HG02938 (cell line): ENCODE results near the gene SNX21.
"Not testable (repeated sequence)": the region's sequence is repeated elsewhere in the genome, so short reads cannot be mapped to it uniquely, and the experiment has no call there.

Experiments
- ATAC-seq: cut with Tn5 transposase; IDR thresholded peaks from one replicate; pipeline ENCODE4 v1.9.1; 2021; ENCODE audit warnings: mild to moderate bottlenecking, moderate library complexity; ENCODE audit not compliant: unreplicated experiment

SNX21 gene

DNA sequence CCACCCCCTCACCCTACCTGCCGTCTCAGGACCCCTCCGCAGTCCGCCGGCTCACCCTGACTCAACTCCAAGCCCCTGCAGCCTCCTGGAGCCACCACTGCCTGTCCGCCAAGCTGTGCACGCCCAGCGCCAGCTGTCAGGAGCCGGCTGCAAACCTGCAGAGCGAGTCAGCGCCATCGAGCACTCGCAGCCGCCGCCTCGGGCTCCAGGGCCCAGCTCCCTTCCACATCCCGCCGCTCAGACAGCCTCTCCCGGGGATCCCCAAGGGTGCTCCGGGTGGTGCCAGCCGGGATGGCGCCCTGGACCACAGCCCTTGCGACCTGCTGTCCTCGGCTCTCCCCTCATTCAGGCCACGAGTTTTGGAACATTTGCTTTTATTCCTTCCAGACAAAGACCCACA, 10.7 kb upstream of the SNX21 start:
- no peak for ATAC-seq

DNA sequence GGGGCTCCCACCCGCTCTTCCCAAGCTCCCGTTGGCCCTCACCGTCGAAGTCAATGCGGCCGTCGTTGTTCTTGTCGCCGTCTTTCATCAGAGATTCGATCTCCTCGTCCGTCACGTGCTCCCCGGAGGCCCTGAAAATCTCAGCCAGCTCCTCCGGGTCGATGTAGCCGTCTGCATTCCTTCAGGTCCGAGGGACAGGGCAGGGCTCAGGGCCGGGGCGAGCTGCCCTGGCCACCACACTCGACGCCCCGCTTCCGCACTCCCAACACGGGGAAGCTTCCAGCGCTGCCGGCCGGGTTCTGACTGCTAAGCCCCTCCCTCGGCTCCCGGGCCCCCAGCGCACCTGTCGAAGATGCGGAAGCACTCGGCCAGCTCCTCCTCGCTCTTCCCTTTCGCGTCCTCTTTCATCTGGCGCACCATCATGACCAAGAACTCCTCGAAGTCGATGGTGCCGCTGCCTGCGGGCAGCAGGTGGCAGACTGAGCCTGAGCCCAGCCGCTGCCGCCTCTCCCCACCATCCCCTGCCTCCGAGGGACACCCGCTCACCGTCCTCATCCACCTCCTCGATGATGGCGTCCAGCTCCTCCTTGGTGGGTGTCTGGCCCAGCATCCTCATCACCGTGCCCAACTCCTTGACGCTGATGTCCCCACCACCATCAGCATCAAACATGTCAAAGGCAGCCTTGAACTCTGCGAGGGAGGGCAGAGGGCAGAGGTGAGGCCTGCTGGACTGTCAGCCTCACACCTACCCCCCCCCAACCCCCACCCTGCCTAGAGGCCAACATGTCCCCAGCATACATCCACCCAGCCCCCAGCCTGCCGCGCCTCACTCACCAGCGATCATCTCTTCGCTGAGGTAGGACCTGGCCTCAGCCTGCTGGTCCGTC, 9.4 kb upstream of the SNX21 start:
- ATAC-seq: no peak

DNA sequence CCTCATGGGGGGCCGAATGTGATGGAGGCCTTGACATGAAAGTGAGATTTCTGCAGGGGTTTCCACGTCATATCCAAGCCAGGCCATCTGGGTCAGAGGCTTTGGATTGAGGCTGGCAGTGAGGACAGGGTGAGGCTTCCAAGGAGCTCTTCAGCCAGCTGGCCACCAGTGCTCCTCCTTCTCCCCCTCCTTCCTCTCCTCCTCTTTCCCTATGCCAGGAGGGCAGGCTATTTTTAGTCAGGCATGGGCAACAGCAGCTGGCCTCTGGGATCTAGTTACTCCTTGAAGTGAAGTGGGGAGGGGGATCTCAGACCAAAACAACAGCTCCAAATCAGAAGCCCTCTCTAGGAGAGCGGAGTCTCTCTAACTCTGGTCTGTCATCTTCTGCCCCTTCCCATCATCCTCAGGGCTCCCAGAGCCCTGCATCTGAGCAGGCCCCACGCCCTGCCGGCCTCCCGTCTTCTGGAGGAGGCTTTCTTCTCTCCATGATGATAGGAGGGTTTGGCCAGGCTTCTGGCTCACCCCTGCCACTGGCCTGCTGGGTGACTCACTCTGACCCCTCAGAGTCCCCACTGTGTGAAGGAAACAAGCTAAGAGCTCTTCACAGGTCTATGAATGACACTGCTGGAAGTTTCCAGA, 7.1 kb upstream of the SNX21 start:
- no peak for ATAC-seq

DNA sequence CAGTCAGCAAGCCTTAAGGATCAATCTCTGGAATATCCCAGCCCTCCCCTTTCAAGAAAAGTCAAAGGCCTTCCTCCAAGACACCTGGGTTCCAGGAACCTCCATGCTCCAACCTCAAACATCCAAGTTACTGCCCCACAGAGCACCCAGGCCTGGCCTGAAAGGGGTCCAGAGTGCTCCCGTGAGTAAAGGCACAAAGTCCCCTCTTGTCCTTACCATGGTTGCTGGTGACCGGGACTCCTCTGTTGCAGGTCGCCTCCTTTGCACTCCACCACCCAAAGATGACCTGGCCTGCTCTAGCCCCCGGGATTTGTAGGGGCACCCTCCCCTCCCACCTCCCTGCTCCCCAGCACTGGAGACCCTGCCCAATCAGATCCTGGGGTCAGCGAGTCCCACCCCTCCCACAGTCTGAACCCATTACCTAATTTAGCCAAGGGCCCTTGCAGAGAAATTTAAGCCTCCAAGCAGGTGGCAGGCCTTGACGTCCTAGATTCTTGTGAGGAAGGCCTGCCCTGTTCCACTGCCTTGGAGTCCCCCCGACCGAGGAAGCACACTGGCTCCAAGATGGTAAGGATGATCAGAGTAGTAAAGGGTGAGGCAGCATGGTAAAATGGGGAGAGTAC, 6.5 kb upstream of the SNX21 start, which contains the start of gene TNNC2:
TNNC2 (minus strand) TSS at position 283 of the 623 bp plus-strand sequence; CDS start at position 219, 64 bp downstream.
- ATAC-seq: no peak

DNA sequence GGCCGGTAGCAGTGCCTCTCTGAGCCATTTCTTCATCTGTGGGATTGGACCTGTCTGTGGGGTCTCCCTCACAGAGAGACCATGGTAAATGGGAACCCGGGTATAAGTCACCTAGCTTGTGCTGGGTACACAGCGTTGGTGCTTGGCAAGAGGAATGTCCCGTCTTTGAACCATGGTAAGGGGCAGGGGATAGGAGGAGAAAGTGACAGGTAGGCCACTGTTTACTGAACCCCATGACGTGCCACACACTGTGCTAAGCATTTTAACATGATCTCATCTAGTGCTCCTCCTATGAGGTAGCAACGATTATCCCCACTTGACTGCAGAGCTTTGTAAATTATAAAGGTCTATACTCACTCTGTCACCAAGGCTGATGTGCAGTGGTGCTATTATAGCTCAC, 5.9 kb upstream of the SNX21 start:
- no peak for ATAC-seq

DNA sequence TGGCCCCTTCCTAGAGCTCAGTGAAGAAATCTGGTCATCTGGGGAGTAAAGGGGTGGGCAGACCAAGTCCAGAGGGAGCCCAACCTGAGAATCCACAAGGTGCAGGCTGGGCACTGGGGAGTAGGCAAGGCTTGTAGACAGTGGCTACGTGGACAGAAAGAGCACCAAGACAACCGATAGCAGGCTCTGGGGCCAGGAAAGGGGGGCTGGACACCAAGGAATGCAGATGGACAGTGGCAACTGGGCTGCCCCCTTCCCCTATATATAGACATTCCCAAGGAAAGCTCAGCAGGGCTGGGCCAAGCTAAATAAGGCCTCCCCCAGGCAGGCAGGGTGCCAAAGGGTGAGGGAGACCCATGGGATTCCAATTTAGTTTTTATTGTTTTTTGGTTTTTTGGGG, 5.0 kb upstream of the SNX21 start:
- ATAC-seq: no peak

DNA sequence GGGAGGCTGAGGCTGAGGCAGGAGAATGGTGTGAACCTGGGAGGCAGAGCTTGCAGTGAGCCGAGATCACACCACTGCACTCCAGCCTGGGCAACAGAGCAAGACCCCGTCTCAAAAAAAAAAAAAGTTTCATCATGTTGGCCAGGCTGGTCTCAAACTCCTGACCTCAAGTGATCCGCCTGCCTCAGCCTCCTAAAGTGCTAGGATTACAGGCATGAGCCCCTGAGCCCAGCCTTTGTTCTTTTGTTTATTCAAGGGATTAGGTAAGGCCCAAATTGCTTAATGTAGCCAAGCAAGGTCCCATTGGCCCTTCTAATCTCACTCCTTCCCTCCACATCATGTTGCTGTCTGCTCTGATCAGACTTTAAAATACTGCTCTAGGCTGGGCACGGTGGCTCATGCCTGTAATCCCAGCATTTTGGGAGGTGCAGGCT, 3.9 kb upstream of the SNX21 start:
- not testable (repeated sequence) for ATAC-seq

DNA sequence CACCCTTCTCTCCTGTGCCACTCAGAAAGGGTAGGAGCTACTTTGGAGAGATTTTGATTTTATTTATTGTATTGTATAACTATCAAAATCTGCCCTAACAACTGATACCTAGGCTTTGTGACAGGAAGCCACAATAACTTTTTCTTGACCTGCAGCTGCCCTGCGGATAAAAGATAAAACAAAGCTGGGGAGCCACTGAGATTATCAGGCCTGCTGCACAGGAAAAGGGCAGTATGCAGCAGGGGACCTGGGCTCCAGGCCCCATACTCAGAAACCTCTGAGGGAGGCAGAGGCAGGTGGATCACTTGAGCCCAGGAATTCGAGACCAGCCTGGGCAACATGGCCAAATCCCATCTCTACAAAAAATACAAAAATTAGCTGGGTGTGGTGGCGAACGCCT, 980 bp upstream of the SNX21 start:
- ATAC-seq: no peak

DNA sequence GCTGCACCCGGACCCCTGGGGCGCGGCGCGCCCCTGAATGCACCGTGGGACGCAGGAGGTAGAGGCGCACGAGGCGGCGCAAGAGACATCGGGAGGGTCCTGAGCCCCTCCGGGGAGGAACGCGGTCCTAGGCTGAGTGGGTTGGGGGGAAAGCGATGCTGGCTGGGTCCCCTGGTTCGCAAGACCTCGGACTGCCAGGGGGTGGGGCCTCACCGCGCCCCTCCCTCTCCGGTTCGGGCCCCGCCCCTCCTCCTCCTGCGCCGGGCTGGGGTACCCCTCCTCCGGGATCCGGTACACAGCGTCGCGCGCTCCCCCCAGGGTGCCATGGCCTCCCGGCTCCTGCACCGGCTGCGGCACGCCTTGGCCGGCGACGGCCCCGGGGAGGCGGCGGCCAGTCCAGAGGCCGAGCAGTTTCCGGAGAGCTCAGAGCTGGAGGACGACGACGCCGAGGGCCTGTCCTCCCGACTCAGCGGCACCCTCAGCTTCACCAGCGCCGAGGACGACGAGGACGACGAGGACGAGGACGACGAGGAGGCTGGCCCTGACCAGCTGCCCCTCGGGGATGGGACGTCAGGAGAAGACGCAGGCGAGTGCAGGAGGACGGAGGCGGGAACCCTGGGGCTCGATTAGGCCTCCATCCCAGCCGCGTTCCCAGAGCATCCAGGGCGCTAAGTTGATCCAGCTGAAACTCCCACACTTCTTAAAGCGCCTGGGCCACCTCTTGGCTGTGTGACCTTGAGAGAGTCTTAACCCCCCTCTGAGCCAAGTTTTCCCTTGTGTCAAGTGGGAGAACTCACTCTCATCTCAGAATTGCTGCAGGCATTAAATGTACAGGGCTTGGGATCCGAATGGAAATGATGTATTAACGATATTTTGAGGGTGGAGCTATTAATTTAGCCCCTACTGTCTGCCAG, 541 bp downstream of the SNX21 start:
- no peak for ATAC-seq

DNA sequence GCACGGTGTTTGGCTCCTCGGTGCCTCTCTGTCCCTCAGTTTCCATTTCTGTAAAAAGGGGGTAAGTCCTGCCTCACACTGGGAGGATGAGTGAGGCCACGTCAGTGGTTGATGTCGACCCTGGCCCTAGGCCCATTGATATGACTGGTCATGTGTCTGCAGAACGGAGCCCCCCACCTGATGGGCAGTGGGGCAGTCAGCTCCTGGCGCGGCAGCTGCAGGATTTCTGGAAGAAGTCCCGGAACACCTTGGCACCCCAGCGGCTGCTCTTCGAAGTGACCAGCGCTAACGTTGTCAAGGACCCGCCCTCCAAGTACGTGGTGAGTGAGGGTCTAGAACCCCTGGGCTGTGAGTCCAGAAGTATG, 1.2 kb downstream of the SNX21 start:
- no peak for ATAC-seq

DNA sequence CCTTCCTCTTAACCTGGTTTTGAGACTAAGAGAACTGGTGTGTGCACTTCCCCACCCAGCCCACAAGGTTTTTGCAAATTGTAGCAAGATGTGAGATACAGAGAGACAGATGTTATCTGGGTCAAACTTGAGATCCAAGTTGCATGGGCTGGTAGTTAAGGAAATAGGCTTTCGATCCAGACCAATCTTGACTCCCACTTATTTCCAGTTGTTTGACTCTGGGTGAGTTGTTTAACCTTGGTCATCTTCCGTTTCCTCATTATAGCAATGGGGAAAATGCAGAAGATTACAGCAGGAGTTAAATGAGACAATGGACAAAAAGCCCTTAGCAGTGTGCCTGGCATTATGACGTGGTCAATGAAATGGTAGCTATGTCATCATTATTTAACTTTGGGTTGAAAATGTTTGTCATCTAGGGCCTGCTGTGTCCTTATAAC, 1.7 kb downstream of the SNX21 start:
- ATAC-seq: no peak

DNA sequence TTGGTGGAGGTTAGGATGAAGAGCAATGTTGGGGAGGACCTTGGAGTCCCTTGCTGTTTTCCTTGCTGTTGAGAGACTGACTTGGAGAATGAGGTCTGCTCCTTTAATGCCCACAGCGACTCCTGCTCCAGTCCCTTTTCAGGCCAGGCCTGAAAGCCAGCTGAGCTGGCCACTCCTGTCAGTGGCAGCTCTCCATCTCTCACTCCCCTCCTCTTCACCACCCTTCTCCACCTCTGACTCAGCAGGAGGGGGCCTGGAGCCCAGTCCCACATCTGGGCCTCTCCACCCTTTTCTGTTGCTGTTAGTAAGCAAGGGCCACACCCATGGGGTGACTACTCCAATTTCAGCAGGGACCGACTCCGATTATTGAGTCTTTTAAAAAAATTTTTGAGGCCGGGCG, 2.2 kb downstream of the SNX21 start:
- ATAC-seq: no peak

DNA sequence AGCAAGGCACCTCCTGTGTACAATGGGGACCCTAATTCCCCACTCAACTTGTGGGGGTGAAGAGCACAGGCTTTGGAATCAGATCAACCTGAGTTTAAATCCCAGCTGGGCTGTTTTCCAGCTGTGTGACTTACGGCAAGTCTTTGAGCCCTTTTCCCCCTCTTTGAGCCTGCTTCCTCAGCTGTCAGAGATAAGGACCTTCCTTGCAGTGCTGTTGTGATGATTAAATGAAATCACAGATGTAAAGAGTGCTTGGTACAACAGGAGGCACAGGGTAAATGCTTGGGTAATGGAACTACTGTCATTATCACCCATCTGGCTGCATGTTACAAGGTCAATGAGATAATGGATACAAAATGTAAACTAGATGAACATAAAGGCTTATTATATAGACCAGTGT, 3.2 kb downstream of the SNX21 start:
- no peak for ATAC-seq

DNA sequence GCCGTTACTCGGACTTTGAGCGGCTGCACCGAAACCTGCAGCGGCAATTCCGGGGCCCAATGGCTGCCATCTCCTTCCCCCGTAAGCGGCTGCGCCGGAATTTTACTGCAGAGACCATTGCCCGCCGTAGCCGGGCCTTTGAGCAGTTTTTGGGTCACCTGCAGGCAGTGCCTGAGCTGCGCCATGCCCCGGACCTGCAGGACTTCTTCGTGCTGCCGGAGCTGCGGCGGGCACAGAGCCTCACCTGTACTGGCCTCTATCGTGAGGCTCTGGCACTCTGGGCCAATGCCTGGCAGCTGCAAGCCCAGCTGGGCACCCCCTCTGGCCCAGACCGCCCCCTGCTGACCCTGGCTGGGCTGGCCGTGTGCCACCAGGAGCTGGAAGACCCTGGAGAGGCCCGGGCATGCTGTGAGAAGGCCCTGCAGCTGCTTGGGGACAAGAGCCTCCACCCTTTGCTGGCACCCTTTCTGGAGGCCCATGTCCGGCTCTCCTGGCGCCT, 7.2 kb downstream of the SNX21 start:
- no peak for ATAC-seq

DNA sequence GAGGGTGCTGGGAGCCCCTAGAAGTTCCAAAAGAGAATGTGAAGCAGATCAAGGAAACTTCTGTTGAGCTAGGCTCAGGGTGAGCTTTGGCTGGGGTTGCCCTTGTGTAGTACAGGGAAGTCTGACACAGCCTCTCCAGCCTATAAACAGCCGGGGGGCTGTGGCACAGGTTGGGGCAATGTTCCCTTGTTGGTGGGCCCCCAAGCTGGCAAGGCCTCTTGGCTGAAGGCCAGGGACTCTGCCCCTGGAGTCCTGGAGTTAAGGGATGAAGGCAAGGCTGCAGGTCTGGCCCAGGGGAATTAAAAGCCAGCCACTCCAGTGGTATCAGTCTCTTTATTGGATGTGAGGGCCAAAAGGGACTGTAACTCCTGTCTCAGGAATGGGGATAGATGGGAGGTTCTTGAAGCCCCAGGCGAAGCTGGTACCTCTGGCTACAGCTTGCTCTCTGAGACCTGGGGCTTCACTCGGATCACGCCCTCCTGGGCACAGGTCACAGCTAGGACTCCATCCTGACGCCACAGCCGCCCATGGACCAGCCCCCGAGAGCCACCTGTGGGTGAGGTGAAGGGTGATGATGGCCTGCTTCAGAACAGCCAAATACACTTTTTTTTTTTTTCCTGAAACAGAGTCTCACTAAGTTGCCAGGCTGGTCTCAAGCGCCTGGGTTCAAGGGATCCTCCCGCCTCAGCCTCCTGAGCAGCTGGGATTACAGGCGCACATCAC, 8.0 kb downstream of the SNX21 start:
- no peak for ATAC-seq

DNA sequence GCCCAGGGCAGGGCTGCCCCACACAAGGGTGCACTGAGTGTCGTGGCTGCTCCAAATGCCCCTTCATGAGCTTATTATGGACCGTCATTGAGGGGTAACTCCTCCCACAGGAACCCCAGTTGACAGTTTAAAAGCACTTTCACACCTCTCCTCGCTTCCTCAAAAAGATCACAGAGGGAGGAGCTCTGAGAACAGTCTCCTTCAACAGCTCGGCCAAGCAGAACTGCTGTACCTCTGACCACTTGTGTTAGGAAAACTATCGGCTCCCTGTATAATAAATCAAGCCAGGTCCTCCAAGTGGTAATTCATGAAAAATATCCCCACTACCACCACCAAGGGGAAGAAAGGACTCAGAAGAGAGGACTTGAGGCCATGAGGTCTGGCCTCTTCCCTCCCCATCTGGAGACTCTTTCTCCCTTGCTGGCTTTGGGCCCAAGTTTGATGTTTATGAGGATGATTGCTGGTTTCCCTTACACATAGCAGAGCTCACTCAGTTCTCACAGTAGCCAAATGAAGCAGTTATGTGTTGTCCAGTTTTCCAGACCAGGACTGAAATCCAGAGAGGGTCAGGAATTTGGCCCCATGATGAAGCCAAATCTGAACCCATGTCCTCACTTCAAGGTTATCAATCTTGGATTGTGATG, 8.7 kb downstream of the SNX21 start:
- ATAC-seq: no peak

DNA sequence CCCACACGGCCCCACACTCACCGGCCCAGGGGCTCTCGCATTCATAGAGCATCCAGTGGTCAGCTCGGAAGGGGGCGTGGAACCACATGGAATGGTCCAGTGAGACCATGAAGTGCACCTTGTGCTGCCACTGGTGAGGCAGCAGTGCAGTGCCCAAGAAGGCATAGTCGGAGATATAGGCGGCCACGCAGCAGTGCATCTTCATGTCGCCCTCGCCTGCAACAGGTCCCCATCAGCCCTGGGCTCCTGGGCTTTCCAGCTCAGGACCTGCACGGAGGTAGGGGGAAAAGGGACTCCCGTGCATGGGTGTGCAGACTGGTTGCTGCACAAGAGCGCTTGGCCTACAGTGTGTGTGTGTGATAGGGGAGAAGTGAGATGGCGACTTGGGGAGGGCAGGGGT, 9.9 kb downstream of the SNX21 start:
- no peak for ATAC-seq

DNA sequence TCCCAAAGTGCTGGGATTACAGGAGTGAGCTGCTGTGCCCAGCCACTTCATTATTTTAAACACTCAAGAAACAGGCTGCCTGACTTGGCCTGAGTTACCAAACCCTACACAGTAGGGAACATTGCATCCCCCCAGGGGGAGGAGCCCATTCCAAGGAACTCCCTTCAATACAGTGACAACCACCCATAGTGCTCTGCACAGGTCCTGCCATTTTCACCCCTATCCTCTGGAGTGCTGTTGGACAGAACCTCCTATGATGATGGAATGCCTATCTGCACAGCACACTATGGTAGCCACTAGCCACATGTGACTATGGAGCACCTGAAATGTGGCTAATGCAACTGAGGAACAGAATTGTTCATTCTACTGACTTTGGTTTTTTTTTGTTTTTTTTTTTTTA, 11.9 kb downstream of the SNX21 start:
- ATAC-seq: no peak

DNA sequence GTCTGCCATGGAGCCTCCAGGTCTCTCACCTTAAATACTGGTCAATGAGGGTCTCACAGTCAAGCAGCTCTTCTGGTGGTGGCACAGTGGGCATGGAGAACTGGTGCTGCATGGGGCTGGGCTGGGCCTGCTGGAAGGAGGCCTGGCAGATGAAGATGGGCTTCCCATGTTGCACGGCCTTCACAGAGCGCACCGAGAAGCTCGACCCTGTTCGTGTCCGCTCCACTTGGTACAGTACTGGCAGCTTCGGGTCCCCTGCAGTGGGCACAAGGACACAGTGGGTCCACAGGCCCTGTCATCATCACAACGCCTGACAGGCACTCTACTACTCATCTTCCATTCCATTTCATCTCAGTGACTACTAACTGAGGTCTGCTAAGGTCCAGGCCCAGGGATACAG, 14.8 kb downstream of the SNX21 start:
- no peak for ATAC-seq
